ENCODE results near the gene PDE1A.
"Not testable (repeated sequence)": the region's sequence is repeated elsewhere in the genome, so short reads cannot be mapped to it uniquely, and the experiment has no call there.

PDE1A gene

GRCh38 chr2:182410120-182410519 lies 16.7 kb downstream of the PDE1A start:
- no peak for DNase-seq

GRCh38 chr2:182406221-182406620 lies 20.6 kb downstream of the PDE1A start:
- DNase-seq, result no peak

GRCh38 chr2:182404975-182405561 lies 21.8 kb downstream of the PDE1A start:
- DNase-seq, result no peak

GRCh38 chr2:182404092-182404491 lies 22.7 kb downstream of the PDE1A start:
- DNase-seq, result no peak

GRCh38 chr2:182393270-182393760 lies 33.5 kb downstream of the PDE1A start:
- no peak for DNase-seq

- no peak for DNase-seq
These were observed 35.4 kb downstream of the PDE1A start for GRCh38 chr2:182391443-182391842.

- not testable (repeated sequence) for DNase-seq
These were observed 40.5 kb downstream of the PDE1A start for GRCh38 chr2:182386267-182386880.

- DNase-seq, result no peak
These were observed 42.0 kb downstream of the PDE1A start for GRCh38 chr2:182384860-182385259.

GRCh38 chr2:182381225-182381624 lies 45.6 kb downstream of the PDE1A start:
- DNase-seq, result no peak

GRCh38 chr2:182379241-182379640 lies 47.6 kb downstream of the PDE1A start:
- DNase-seq, result no peak

GRCh38 chr2:182378759-182379158 lies 48.1 kb downstream of the PDE1A start:
- DNase-seq, result no peak

- DNase-seq, result no peak
These were observed 49.4 kb downstream of the PDE1A start for GRCh38 chr2:182377467-182377866.

- no peak for DNase-seq
These were observed 51.0 kb downstream of the PDE1A start for GRCh38 chr2:182375862-182376261.

- DNase-seq, result no peak
These were observed 54.2 kb downstream of the PDE1A start for GRCh38 chr2:182372661-182373060.

- no peak for DNase-seq
These were observed 57.8 kb downstream of the PDE1A start for GRCh38 chr2:182368996-182369395.

GRCh38 chr2:182368446-182368845 lies 58.4 kb downstream of the PDE1A start:
- DNase-seq, result no peak

- DNase-seq, result no peak
These were observed 59.4 kb downstream of the PDE1A start for GRCh38 chr2:182367401-182367800.

GRCh38 chr2:182366628-182367027 lies 60.2 kb downstream of the PDE1A start:
- DNase-seq, result no peak

GRCh38 chr2:182365855-182366254 lies 61.0 kb downstream of the PDE1A start:
- no peak for DNase-seq

GRCh38 chr2:182361477-182361876 lies 65.4 kb downstream of the PDE1A start:
- no peak for DNase-seq

- DNase-seq, result no peak
These were observed 66.1 kb downstream of the PDE1A start for GRCh38 chr2:182360663-182361260.

GRCh38 chr2:182359990-182360662 lies 66.7 kb downstream of the PDE1A start:
- no peak for DNase-seq

All from nucleus accumbens (tissue), 56 donors.